Transverse colon (tissue), 4 donors: ENCODE results near the gene VSTM2L. TPM values are rescaled to one million over a fixed set of nuclear protein-coding genes. Genes with fewer than 3 reads are reported as not detected.

Source experiments
- DNase-seq: peaks from one replicate; pipeline ENCODE4 v3.0.0-alpha.2; 2019
- H3K27ac ChIP-seq, 4 donors: fragments of 200-600 bp; sonication (generic); 2 replicates each; pipeline ENCODE4 v1.5.1; 2016 to 2018; ENCODE audit warnings: inconsistent platforms in 4 of 4
- H3K27me3 ChIP-seq: fragments of 200-600 bp; sonication (generic); 2 replicates; pipeline ENCODE4 v1.5.1; 2017; ENCODE audit warnings: inconsistent platforms
- H3K36me3 ChIP-seq, 4 donors: fragments of 200-600 bp; sonication (generic); 2 replicates each; pipeline ENCODE4 v1.5.1; 2017 to 2019; ENCODE audit warnings: inconsistent platforms in 4 of 4
- H3K4me1 ChIP-seq, 4 donors: fragments of 200-600 bp; sonication (generic); 2 replicates each; pipeline ENCODE4 v1.5.1; 2017 to 2020; ENCODE audit warnings: inconsistent platforms in 4 of 4
- H3K4me3 ChIP-seq, 4 donors: fragments of 200-600 bp; sonication (generic); 1 replicate in 1 of 4; 2 replicates in 3 of 4; pipeline versions ENCODE4 v1.5.1 to v1.6.1; 2017 to 2019; ENCODE audit warnings: inconsistent platforms in 4 of 4
- H3K9me3 ChIP-seq, 2 donors: fragments of 200-600 bp; sonication (generic); 2 replicates each; pipeline ENCODE4 v1.5.1; 2017 to 2019; ENCODE audit warnings: inconsistent platforms in 2 of 2
- CTCF ChIP-seq, 5 experiments: fragments of 200-600 bp in 3 of 5; fragments of 450-650 bp in 2 of 5; sonication (generic) in 3 of 5; IDR thresholded peaks; 1 replicate in 2 of 5; 2 replicates in 3 of 5; pipeline ENCODE4 v1.5.1; 2016 to 2017; ENCODE audit warnings: antibody characterized with exemption in 5 of 5, inconsistent platforms in 3 of 5, mild to moderate bottlenecking in 2 of 5, moderate library complexity in 1 of 5
- EP300 ChIP-seq: sonication (generic); formaldehyde crosslinking; IDR thresholded peaks from one replicate; pipeline ENCODE4 v1.6.1; 2017; ENCODE audit warnings: antibody characterized with exemption, low read depth
- POLR2A ChIP-seq: fragments of 450-650 bp; IDR thresholded peaks from one replicate; pipeline ENCODE4 v1.6.1; 2016; ENCODE audit warnings: antibody characterized with exemption, mild to moderate bottlenecking, moderate library complexity
- POLR2AphosphoS5 ChIP-seq, 3 donors: sonication (generic); formaldehyde crosslinking; IDR thresholded peaks; one replicate each; pipeline ENCODE4 v1.6.1; 2016; ENCODE audit warnings: antibody characterized with exemption in 3 of 3
- WGBS, 2 donors: methylation state at CpG; one replicate each; pipeline ENCODE4 v1.1.5; 2018; ENCODE audit warnings: low coverage in 1 of 2; 5-methylcytosine and 5-hydroxymethylcytosine counted together
- in situ Hi-C, 4 donors: fragments of 200-750 bp; cut with MboI; loops; one replicate each; pipeline versions ENCODE4 v1.15.0 to v1.15.1; 2017; ENCODE audit warnings: low sequenced_read_pairs in 3 of 4, low pct_ligation_motif_present in 1 of 4, low pct_unique_long_range_greater_than_20kb in 1 of 4
- intact Hi-C: fragments of 100-400 bp; cut with DNase I; formaldehyde crosslinking; loops from one replicate; pipeline ENCODE4 v1.15.1; 2023; ENCODE audit warnings: low total_unique reads
- total RNA-seq, 4 donors: library from RNA; depleted of rRNA; stranded (reverse); fragments of >200 nt; gene quantifications; one replicate each; pipeline ENCODE4 v1.1.0, GENCODE V29; 2016

Gene VSTM2L
- total RNA-seq, 4 donors from 2014 or later: 3.0 to 6.6 (median 3.0) TPM; not detected in 1

GRCh38 chr20:37947943-37948342, 45.0 kb downstream of the VSTM2L start:
- in situ Hi-C loops (no loop called here), intact Hi-C loops (no loop called here)
- H3K27me3 ChIP-seq: no peaks in the 10 kb centered on the region
- DNase-seq: no peak
- H3K4me3 ChIP-seq: no peak overlapping the region
- no peaks in the 10 kb centered on the region for H3K36me3 ChIP-seq
- H3K4me1 ChIP-seq: no peaks in the 10 kb centered on the region
- no peak for TF ChIP-seq POLR2AphosphoS5 (IDR thresholded peaks at IDR 0.05)
- no peak for TF ChIP-seq CTCF (IDR thresholded peaks at IDR 0.05)
- TF ChIP-seq EP300: no peak
- no peak for TF ChIP-seq POLR2A
- no peak overlapping the region for H3K27ac ChIP-seq
- WGBS, 2 donors: 82 to 83% methylated on average over 5 to 6 of the region's 6 CpGs
- H3K9me3 ChIP-seq: no peaks in the 10 kb centered on the region

- no peak overlapping the region for H3K27ac ChIP-seq
- no peak overlapping the region for H3K4me3 ChIP-seq
- H3K27me3 ChIP-seq: no peaks in the 10 kb centered on the region
- intact Hi-C loops: no loop called here
- in situ Hi-C loops: no loop called here
- H3K9me3 ChIP-seq: no peaks in the 10 kb centered on the region
- TF ChIP-seq POLR2A (no peak), CTCF (IDR thresholded peaks at IDR 0.05) (no peak), POLR2AphosphoS5 (IDR thresholded peaks at IDR 0.05) (no peak), EP300 (no peak)
- no peak for DNase-seq
- H3K4me1 ChIP-seq: no peaks in the 10 kb centered on the region
- WGBS, 2 donors: 88 to 89% methylated on average over 6 to 11 of the region's 11 CpGs
- no peaks in the 10 kb centered on the region for H3K36me3 ChIP-seq
Measured at GRCh38 chr20:37948956-37949355, 46.0 kb downstream of the VSTM2L start.

GRCh38 chr20:37954190-37954589, 51.3 kb downstream of the VSTM2L start:
- no peak for TF ChIP-seq EP300
- TF ChIP-seq CTCF (IDR thresholded peaks at IDR 0.05): no peak
- TF ChIP-seq POLR2AphosphoS5 (IDR thresholded peaks at IDR 0.05): no peak
- no peak for TF ChIP-seq POLR2A
- whole genome bisulfite sequencing, 2 donors: 45 to 56% methylated on average over 3 to 5 of the region's 5 CpGs
- intact Hi-C loops: no loop called here
- H3K9me3 ChIP-seq: no peaks in the 10 kb centered on the region
- H3K27ac ChIP-seq: no peak overlapping the region
- no peak for DNase-seq
- in situ Hi-C loops: no loop called here
- H3K4me1 ChIP-seq: no peaks in the 10 kb centered on the region
- H3K27me3 ChIP-seq: no peaks in the 10 kb centered on the region
- no peak overlapping the region for H3K4me3 ChIP-seq
- H3K36me3 ChIP-seq: no peaks in the 10 kb centered on the region

GRCh38 chr20:37954626-37955025, 51.7 kb downstream of the VSTM2L start:
- Histone ChIP-seq H3K36me3 (no peaks in the 10 kb centered on the region), H3K4me3 (no peak overlapping the region), H3K4me1 (no peaks in the 10 kb centered on the region), H3K27ac (no peak overlapping the region), H3K27me3 (no peaks in the 10 kb centered on the region), H3K9me3 (no peaks in the 10 kb centered on the region)
- no peak for DNase-seq
- intact Hi-C loops (no loop called here), in situ Hi-C loops (no loop called here)
- WGBS, 2 donors: 58 to 81% methylated on average over 4 to 14 of the region's 14 CpGs
- TF ChIP-seq CTCF (IDR thresholded peaks at IDR 0.05): no peak
- TF ChIP-seq EP300: no peak
- no peak for TF ChIP-seq POLR2A
- TF ChIP-seq POLR2AphosphoS5 (IDR thresholded peaks at IDR 0.05): no peak
